Measurements from ENCODE around the gene KCNA2.

The KCNA2 gene

GRCh38 chr1:110601332-110601731 lies 4.8 kb downstream of the KCNA2 start:
- DNase-seq = no peak

DNA sequence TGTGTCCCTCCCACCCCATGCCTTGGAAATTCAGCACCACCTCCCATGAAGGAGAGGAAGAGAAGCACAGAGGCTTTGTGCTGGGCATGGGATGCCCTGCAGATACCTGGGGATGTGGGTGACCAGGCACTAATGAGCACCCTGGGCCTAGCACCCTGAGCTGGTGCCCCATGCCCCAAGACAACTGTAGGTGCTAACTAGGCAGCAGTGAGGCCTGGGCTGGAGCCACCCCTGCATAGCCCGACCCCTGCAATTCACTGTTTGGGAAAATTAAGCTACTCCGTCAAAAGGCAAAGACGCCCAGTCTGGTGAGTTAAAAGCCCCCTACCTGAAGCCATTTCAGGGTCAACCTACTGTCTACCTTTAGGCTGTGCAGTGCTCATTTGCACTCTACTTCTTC lies 5.4 kb downstream of the KCNA2 start:
- no peak for DNase-seq

DNA sequence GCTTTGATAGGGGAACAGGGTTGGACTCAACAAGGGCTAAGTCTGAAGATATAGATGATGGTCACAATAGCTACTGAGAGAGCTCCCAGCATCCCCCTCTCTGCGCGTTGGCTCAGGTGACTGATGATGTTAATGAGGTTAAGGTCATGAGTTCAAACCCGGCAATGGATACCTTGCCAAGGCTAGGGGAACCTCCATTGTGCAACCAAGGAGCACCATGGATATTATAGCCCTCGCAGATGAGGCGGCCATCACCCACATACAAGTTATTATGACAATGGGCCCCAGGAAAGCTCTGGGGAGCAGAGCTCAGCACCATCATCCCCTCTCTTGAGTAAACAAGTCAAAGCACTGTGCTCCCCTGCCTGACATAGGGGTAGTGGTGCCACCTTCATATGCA lies 8.2 kb downstream of the KCNA2 start:
- no peak for DNase-seq

GRCh38 chr1:110596312-110596711 lies 9.8 kb downstream of the KCNA2 start:
- no peak for DNase-seq

- DNase-seq = no peak
Measured at GRCh38 chr1:110595353-110595710, 10.8 kb downstream of the KCNA2 start.

GRCh38 chr1:110594456-110595352 lies 11.5 kb downstream of the KCNA2 start:
- no peak for DNase-seq

GRCh38 chr1:110593902-110594301 lies 12.3 kb downstream of the KCNA2 start:
- no peak for DNase-seq

GRCh38 chr1:110591956-110592355 lies 14.2 kb downstream of the KCNA2 start:
- no peak for DNase-seq

DNA sequence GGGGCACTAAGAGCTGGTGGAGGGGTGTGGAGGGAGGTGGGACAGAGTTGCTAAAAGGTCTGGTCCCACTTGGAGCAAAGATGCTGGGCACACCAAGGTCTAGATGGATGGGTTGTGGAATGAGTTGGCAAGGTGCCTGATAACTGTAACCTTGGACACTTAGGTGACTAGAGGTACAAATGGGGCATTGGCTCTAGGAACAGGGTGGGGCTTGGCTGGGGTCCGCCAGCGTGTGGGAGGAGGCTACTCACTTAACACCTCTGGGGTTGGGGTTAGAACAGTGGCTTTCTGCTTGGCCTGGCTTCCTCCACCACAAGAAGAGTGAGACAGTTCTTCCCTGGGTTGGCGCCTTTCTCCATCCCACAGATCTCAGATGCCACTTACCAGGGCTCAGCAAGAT lies 17.2 kb downstream of the KCNA2 start:
- DNase-seq = no peak

- no peak for DNase-seq
Measured at GRCh38 chr1:110588486-110588885, 17.7 kb downstream of the KCNA2 start.

GRCh38 chr1:110587906-110588305 lies 18.3 kb downstream of the KCNA2 start:
- no peak for DNase-seq

GRCh38 chr1:110585481-110585880 lies 20.7 kb downstream of the KCNA2 start:
- no peak for DNase-seq

- no peak for DNase-seq
Measured at GRCh38 chr1:110584045-110584444, 22.1 kb downstream of the KCNA2 start.

GRCh38 chr1:110583505-110583904 lies 22.7 kb downstream of the KCNA2 start:
- DNase-seq = no peak

- no peak for DNase-seq
Measured at GRCh38 chr1:110582378-110582777, 23.8 kb downstream of the KCNA2 start.

GRCh38 chr1:110581682-110582145 lies 24.4 kb downstream of the KCNA2 start:
- no peak for DNase-seq

DNA sequence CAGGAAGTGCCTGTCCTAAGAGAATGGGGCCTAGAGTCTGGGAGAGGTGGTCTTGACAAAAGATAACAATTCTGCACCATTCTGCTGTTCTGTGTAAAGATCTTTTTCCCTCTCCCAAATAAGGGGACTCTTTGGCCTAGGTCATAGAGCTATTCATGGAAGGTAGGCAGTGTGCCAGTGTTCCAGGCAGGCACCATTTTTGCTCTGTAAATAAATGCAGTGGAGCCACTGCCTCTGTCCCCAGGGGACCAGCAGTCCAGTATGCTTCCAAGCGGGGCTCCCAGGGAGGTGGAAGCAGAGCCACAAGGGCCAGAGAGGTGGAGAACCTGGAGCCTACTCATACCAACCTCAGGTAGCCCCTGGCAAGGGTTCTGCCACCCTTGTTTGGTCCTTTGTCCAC lies 25.9 kb downstream of the KCNA2 start:
- DNase-seq = no peak

GRCh38 chr1:110579460-110579859 lies 26.7 kb downstream of the KCNA2 start:
- no peak for DNase-seq

GRCh38 chr1:110576441-110576840 lies 29.7 kb downstream of the KCNA2 start:
- no peak for DNase-seq

DNA sequence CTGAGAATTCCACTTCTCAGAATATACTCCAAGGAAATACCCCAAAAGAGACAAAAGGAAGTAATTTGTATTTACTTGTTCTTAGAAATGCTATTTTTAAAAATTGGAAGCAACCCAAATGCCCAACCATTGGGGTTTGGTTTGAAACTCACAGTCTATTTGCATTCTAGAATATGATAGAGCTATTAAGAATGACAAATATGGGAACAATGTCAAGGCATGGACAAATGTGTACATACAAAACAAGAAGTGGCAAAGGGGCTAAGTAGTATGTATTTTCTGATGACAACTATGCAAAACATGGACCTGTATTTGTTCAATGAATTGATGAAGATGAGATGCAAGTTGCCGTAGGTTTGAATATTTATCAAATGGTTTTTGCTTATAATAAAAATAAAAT lies 32.8 kb downstream of the KCNA2 start:
- no peak for DNase-seq

DNA sequence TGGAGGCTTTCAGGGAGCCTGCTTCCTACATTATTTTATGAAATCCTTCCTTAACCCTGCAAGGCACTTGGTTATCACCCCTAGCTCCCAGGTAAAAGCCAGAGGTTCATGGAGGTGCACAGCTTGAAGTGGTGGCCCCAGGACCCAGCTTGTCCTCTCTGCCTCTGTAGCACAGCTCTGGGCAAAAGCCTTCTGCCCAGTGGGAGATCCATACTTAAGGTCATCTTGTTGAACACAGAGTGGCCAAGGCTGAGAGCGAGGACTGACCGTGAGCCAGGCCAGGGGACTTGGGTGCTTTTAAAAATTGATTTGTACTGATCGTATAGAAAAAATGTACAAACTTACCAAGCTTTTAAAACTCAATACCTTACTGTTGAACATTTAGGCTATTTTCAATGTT lies 33.4 kb downstream of the KCNA2 start:
- no peak for DNase-seq

GRCh38 chr1:110570901-110571300 lies 35.3 kb downstream of the KCNA2 start:
- no peak for DNase-seq

DNA sequence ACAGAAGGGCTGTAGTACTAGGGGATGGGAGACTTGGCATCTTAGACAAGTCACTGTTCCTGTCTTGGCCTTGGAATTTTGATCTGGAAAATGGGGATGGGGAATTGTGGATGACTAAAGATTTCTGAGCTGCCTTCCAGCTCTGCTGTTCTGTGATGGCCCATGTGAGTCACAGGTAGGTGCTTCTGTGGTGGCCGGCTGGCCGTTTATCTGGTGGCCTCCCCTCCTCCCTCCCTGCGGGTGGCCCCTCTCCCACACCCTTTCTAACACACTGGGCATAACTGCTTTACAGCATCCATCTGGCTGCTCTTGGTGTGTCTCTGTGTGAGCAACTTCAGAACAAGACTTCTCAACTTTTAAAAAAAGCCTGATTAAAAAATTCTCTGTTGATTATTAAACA lies 35.9 kb downstream of the KCNA2 start:
- DNase-seq = no peak

- DNase-seq = no peak
Measured at GRCh38 chr1:110566836-110567235, 39.3 kb downstream of the KCNA2 start.

- DNase-seq = no peak
Measured at GRCh38 chr1:110565565-110565964, 40.6 kb downstream of the KCNA2 start.

Measured in NCI-H774 (cell line).